Osteocyte (in vitro differentiated cells): Measurements from ENCODE around the gene HMCN2. TPM values are rescaled to one million over a fixed set of nuclear protein-coding genes. Genes with fewer than 3 reads are reported as not detected.

Experiments
- DNase-seq: peaks from one replicate; pipeline ENCODE4 v3.0.0; 2021; ENCODE audit warnings: mixed read lengths; ENCODE audit not compliant: unreplicated experiment; ENCODE audit errors: extremely low spot score
- H3K27ac Mint-ChIP-seq: one replicate; pipeline ENCODE4 v1.8.0; 2021; ENCODE audit warnings: mild to moderate bottlenecking, mixed read lengths; ENCODE audit not compliant: unreplicated experiment
- H3K27me3 Mint-ChIP-seq: one replicate; pipeline ENCODE4 v1.8.0; 2021; ENCODE audit warnings: mixed read lengths; ENCODE audit not compliant: unreplicated experiment
- H3K36me3 Mint-ChIP-seq: one replicate; pipeline ENCODE4 v1.8.0; 2021; ENCODE audit warnings: mixed read lengths; ENCODE audit not compliant: unreplicated experiment
- H3K4me1 Mint-ChIP-seq: one replicate; pipeline ENCODE4 v1.8.0; 2021; ENCODE audit warnings: mixed read lengths; ENCODE audit not compliant: unreplicated experiment
- H3K4me3 Mint-ChIP-seq: one replicate; pipeline ENCODE4 v1.8.0; 2021; ENCODE audit warnings: mild to moderate bottlenecking, moderate library complexity, mixed read lengths; ENCODE audit not compliant: unreplicated experiment
- H3K9me3 Mint-ChIP-seq: one replicate; pipeline ENCODE4 v1.8.0; 2021; ENCODE audit warnings: mixed read lengths; ENCODE audit not compliant: unreplicated experiment
- CTCF ChIP-seq: fragments of 200-600 bp; sonication (generic); IDR thresholded peaks from 2 replicates; pipeline ENCODE4 v1.5.0; 2021; ENCODE audit warnings: antibody characterized with exemption, mild to moderate bottlenecking, moderate library complexity
- total RNA-seq: library from RNA; stranded (reverse); gene quantifications from 2 replicates; pipeline ENCODE4 v1.2.1, GENCODE V29; 2021

The HMCN2 gene
- total RNA-seq, 1 donor from 2014 or later: 0.05 TPM

- Mint-ChIP-seq H3K4me3 (no peak overlapping the region), H3K4me1 (peaks cover 16% of the 10 kb centered on the region), H3K27ac (peak overlapping the region; percentile 38), H3K9me3 (no peaks in the 10 kb centered on the region), H3K27me3 (no peaks in the 10 kb centered on the region), H3K36me3 (peaks cover 12% of the 10 kb centered on the region)
- DNase-seq: no peak
- peak; percentile 99 for TF ChIP-seq CTCF
Measured at GRCh38 chr9:130235558-130236435, 29.8 kb upstream of the HMCN2 start.

- TF ChIP-seq CTCF: peak; percentile 47
- H3K4me3 Mint-ChIP-seq: no peak overlapping the region
- peaks cover 12% of the 10 kb centered on the region for H3K36me3 Mint-ChIP-seq
- no peak overlapping the region for H3K27ac Mint-ChIP-seq
- H3K27me3 Mint-ChIP-seq: no peaks in the 10 kb centered on the region
- DNase-seq: no peak
- H3K9me3 Mint-ChIP-seq: no peaks in the 10 kb centered on the region
- H3K4me1 Mint-ChIP-seq: peaks cover 16% of the 10 kb centered on the region
Measured at GRCh38 chr9:130236436-130236985, 29.0 kb upstream of the HMCN2 start.

GRCh38 chr9:130237076-130237475, 28.5 kb upstream of the HMCN2 start:
- TF ChIP-seq CTCF: no peak
- H3K4me3 Mint-ChIP-seq: no peak overlapping the region
- H3K4me1 Mint-ChIP-seq: peaks cover 16% of the 10 kb centered on the region
- no peaks in the 10 kb centered on the region for H3K27me3 Mint-ChIP-seq
- peak overlapping the region; percentile 27 for H3K27ac Mint-ChIP-seq
- H3K9me3 Mint-ChIP-seq: no peaks in the 10 kb centered on the region
- H3K36me3 Mint-ChIP-seq: peaks cover 12% of the 10 kb centered on the region
- no peak for DNase-seq

GRCh38 chr9:130237763-130238524, 27.6 kb upstream of the HMCN2 start:
- peaks cover 7% of the 10 kb centered on the region for H3K36me3 Mint-ChIP-seq
- H3K27me3 Mint-ChIP-seq: no peaks in the 10 kb centered on the region
- peaks cover 19% of the 10 kb centered on the region for H3K4me1 Mint-ChIP-seq
- H3K4me3 Mint-ChIP-seq: no peak overlapping the region
- TF ChIP-seq CTCF: no peak
- DNase-seq: no peak
- no peaks in the 10 kb centered on the region for H3K9me3 Mint-ChIP-seq
- H3K27ac Mint-ChIP-seq: no peak overlapping the region

GRCh38 chr9:130239363-130239695, 26.2 kb upstream of the HMCN2 start:
- no peaks in the 10 kb centered on the region for H3K27me3 Mint-ChIP-seq
- no peak for DNase-seq
- peaks cover 23% of the 10 kb centered on the region for H3K4me1 Mint-ChIP-seq
- H3K36me3 Mint-ChIP-seq: no peaks in the 10 kb centered on the region
- no peaks in the 10 kb centered on the region for H3K9me3 Mint-ChIP-seq
- no peak for TF ChIP-seq CTCF
- no peak overlapping the region for H3K4me3 Mint-ChIP-seq
- H3K27ac Mint-ChIP-seq: no peak overlapping the region
